Activated naive CD8-positive, alpha-beta T cell treated with anti-CD3 and anti-CD28 coated beads, Interleukin-2, amount 50 U/mL, for 24 hours (primary cell): ENCODE results near the gene RPS5.

ENCODE experiments used
- ATAC-seq: fragments of 150-1000 bp; cut with Tn5 transposase; one replicate; pipeline ENCODE4 v1.10.0; 2021
- DNase-seq: peaks from one replicate; pipeline ENCODE4 v3.0.0; 2021
- H3K27ac Mint-ChIP-seq: one replicate; pipeline ENCODE4 v1.8.0; 2021; ENCODE audit warnings: mild to moderate bottlenecking, mixed read lengths
- H3K27me3 Mint-ChIP-seq: one replicate; pipeline ENCODE4 v1.8.0; 2021; ENCODE audit warnings: mixed read lengths
- H3K36me3 Mint-ChIP-seq: one replicate; pipeline ENCODE4 v1.8.0; 2021; ENCODE audit warnings: low read depth, mixed read lengths
- H3K4me1 Mint-ChIP-seq: one replicate; pipeline ENCODE4 v1.8.0; 2021; ENCODE audit warnings: mixed read lengths
- H3K4me3 Mint-ChIP-seq: one replicate; pipeline ENCODE4 v1.8.0; 2021; ENCODE audit warnings: mild to moderate bottlenecking, moderate library complexity, mixed read lengths
- H3K9me3 Mint-ChIP-seq: one replicate; pipeline ENCODE4 v1.8.0; 2021; ENCODE audit warnings: mixed read lengths

RPS5 gene

DNA sequence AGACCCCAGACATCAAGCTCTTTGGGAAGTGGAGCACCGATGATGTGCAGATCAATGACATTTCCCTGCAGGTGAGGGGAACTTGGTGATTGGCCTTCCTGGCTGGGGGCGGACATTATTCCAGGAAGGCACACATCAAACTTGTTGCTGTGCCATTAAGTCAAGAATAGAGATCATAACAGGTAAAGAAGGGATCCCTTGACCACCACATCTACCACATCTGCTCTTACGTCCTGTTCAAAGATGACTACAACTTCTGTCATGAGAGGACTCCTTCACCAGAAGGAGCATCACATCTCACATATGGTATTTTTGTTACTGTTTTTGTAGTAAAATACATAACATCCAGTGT lies 1.1 kb downstream of the RPS5 start:
- Mint-ChIP-seq H3K27ac (peak overlapping the region; percentile 99), H3K4me1 (peaks cover 55% of the 10 kb centered on the region), H3K4me3 (peak overlapping the region; percentile 98), H3K9me3 (no peaks in the 10 kb centered on the region), H3K36me3 (peaks cover 54% of the 10 kb centered on the region), H3K27me3 (no peaks in the 10 kb centered on the region)
- ATAC-seq (no peak), DNase-seq (no peak)

DNA sequence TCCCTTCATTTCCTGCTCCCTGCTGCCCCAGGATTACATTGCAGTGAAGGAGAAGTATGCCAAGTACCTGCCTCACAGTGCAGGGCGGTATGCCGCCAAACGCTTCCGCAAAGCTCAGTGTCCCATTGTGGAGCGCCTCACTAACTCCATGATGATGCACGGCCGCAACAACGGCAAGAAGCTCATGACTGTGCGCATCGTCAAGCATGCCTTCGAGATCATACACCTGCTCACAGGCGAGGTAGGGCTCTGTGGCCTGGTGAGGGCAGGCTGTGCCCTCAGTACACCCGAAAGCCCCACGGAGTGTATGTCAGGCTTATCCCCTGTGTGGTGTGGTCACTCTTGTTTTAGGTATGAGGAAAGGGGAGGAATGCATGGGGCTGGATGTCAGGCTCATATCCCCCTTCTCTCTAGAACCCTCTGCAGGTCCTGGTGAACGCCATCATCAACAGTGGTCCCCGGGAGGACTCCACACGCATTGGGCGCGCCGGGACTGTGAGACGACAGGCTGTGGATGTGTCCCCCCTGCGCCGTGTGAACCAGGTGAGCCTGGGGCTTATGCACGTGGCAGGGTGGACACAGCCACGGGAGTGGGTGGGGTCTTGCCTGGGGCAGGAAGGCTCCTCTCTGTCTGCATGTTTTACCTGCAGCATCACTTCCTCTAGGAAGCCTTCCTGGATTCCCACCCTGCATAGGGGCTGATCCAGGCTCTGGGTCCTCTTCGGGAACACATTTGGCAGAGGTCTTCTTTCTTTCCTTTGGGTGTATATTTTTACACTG lies 6.1 kb downstream of the RPS5 start:
- no peak overlapping the region for H3K27ac Mint-ChIP-seq
- no peak for ATAC-seq
- peaks cover 63% of the 10 kb centered on the region for H3K36me3 Mint-ChIP-seq
- no peak overlapping the region for H3K4me3 Mint-ChIP-seq
- peaks cover 9% of the 10 kb centered on the region for H3K27me3 Mint-ChIP-seq
- DNase-seq = no peak
- H3K4me1 Mint-ChIP-seq = peaks cover 47% of the 10 kb centered on the region
- H3K9me3 Mint-ChIP-seq = no peaks in the 10 kb centered on the region

DNA sequence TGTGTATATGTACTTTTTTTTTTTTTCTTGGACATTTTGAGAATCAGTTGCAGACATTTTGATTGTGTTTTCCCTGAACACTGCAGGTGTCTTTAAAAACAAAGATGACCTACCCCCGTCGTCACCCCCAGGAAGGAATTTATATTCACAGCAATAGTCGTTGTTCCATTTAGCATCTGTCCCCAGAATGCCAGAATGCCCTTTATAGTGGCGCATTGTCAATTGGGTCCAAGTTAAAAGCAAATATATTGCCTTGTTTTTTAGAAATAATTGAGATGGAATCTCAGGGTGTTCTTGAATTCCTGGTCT lies 6.6 kb downstream of the RPS5 start:
- ATAC-seq (no peak), DNase-seq (no peak)
- Mint-ChIP-seq H3K4me3 (no peak overlapping the region), H3K27ac (no peak overlapping the region), H3K27me3 (peaks cover 9% of the 10 kb centered on the region), H3K4me1 (peaks cover 41% of the 10 kb centered on the region), H3K9me3 (no peaks in the 10 kb centered on the region), H3K36me3 (peaks cover 58% of the 10 kb centered on the region)

DNA sequence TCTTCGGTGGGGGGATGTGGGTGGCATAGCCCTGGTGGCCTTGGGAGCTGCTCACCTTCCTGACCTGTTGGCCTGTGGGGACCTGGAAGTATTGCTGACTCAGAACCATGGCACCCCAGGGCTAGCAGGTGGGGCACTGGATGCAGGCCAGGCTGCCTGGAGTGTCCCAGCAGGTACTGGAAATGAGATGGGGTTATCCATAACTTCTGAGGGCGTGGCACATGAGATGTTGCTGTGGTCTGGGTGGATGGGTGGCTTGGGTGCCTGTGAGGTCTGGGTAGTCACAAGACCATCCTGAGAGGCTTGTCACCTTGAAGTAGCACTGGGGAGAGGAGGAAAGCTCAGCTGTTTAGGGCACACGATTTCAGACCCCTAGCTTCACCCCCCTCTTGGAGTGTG lies 7.8 kb downstream of the RPS5 start:
- peak overlapping the region; percentile 39 for H3K27ac Mint-ChIP-seq
- DNase-seq (no peak), ATAC-seq (no peak)
- peaks cover 34% of the 10 kb centered on the region for H3K4me1 Mint-ChIP-seq
- peaks cover 50% of the 10 kb centered on the region for H3K36me3 Mint-ChIP-seq
- peaks cover 9% of the 10 kb centered on the region for H3K27me3 Mint-ChIP-seq
- no peak overlapping the region for H3K4me3 Mint-ChIP-seq
- H3K9me3 Mint-ChIP-seq = no peaks in the 10 kb centered on the region

DNA sequence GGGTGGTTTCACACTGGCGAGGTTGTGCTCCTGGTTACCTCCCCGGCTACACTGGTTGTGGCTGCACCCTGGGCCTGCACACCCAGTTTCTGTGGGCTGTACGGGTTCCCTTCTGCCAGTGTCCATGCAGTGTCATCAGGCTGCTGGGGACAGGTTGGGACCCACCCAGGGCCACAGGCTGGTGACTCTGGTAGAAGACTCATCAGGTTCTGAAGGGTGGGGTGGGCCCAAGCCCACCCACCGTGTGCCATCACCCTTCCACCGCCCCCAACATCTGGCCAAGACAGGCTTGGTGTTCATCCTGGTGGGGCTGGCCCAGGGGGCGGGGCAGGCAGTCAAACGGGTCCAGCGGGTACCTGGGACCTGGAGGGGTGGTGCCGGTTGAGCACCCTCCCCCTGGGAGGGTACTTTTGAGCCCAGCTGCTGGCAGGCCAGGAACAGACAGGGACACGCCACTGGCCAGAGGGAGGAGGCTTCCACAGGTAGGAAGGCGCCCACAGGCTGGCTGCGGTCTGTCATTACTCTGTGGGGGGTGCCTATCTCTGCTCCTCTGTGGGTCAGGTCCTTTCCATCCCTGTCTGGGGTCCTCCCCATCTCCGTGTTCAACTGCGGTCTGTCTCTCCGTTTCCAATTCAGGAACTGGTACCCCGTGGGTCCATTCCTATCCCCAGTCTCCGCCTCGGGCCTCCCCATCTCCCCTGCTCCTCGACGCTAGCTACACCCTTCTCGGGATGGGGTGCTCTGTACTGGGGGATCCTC lies 8.3 kb downstream of the RPS5 start, which contains the start of gene RNF225:
Gene RNF225 (plus strand): TSS at position 437 of the 759 bp plus-strand sequence. CDS start 434 bp downstream, outside the sequence.
- no peak within 1 kb of the TSS for H3K4me3 Mint-ChIP-seq
- DNase-seq (no peak), ATAC-seq (peak; percentile 44)
- peaks cover 48% of the 10 kb centered on the region for H3K36me3 Mint-ChIP-seq
- H3K9me3 Mint-ChIP-seq = no peaks in the 10 kb centered on the region
- H3K27me3 Mint-ChIP-seq = peaks cover 9% of the 10 kb centered on the region
- peaks cover 31% of the 10 kb centered on the region for H3K4me1 Mint-ChIP-seq
- peak within 1 kb of the TSS; percentile 39 for H3K27ac Mint-ChIP-seq

DNA sequence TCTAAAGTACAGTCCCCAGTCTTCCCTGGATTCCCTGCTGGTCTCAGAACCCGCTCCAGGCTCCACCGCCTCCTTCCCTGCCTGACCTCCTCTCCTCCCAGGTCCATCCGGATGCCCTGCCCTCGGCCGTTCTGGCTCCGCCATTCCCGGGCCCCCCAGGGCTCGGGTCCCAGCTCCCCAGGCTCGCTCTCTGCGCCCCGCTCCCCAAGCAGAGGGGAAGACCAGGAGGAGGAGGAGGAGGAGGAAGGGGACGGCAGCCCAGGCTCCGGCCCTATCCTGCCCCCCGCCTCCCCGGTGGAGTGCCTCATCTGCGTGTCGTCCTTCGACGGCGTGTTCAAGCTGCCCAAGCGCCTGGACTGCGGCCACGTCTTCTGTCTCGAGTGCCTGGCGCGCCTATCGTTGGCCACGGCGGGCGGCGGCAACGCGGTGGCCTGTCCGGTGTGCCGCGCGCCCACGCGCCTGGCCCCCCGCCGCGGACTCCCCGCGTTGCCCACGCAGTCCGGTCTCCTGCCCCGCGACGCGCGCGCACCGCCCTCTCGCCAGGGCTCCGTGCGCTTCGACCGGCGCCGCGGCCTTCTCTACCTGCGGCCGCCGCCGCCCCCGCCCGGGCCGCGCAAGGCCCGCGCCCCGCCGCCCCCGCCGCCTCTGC lies 9.0 kb downstream of the RPS5 start:
- Mint-ChIP-seq H3K27ac (no peak overlapping the region), H3K4me1 (peaks cover 29% of the 10 kb centered on the region), H3K27me3 (peaks cover 9% of the 10 kb centered on the region), H3K9me3 (no peaks in the 10 kb centered on the region), H3K4me3 (no peak overlapping the region), H3K36me3 (peaks cover 41% of the 10 kb centered on the region)
- DNase-seq (no peak), ATAC-seq (peak; percentile 1)

DNA sequence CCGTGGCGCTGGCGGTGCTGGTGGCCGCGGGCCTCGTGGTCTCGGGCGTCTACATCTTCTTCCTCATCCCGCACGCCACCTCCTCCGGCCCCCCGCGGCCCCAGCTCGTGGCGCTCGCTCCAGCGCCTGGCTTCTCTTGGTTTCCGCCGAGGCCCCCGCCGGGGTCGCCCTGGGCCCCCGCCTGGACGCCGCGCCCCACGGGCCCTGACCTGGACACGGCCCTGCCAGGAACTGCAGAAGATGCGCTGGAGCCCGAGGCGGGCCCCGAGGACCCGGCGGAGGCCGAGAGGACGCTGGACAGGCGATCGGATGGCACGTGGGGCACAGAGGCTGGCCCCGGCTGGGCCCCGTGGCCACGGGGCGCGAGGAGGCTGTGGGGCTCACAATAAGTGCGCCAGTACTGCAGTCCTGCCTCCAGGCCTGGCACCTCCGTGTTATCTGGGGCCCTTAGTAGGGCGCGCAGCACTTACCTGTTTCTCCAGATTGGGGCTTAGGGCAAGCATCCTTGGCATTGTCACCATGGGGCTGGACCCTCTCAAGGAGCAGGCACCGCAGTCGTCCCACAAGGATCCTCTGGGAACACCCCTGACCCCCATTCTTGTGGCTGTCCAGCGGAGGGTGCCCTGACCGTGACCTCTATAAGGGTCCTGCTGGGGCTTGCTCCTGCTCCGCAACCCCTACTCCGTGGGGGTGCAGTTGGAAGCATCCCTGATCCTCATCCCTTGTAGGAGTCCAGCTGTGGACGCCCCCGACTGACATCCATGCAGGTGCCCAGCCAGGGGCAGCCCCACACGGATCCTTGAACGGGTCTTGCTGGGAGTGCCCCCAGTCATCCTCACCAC lies 9.8 kb downstream of the RPS5 start:
- DNase-seq (no peak), ATAC-seq (no peak)
- Mint-ChIP-seq H3K9me3 (no peaks in the 10 kb centered on the region), H3K27me3 (peaks cover 11% of the 10 kb centered on the region), H3K4me3 (no peak overlapping the region), H3K27ac (no peak overlapping the region), H3K4me1 (peaks cover 31% of the 10 kb centered on the region), H3K36me3 (peaks cover 37% of the 10 kb centered on the region)

DNA sequence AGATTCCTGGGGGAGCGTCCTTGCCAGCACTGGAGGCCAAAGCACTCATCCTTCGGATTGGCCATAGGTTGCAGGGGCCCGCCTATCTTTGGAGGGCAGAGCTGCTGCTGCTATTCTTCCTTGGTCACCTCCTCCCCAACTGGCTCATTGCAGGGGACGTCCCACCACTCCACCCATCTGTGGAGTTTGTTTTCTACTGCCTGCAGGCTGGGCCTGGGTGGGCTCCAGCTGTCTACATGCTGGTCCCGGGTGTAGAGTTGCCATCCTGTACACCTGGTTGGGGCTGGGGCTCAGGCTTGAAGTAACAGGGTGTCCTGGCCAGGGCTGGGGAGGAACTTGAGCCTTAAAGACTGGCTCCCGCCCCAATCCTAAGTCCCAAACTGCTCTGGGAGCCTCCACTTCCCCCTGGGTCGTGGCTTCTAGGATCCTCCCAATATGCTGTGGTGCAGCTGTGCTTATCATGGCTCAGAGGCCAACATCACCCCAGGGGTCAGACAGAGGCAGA lies 10.5 kb downstream of the RPS5 start:
- peaks cover 11% of the 10 kb centered on the region for H3K27me3 Mint-ChIP-seq
- H3K4me1 Mint-ChIP-seq = peaks cover 28% of the 10 kb centered on the region
- no peak overlapping the region for H3K4me3 Mint-ChIP-seq
- H3K9me3 Mint-ChIP-seq = no peaks in the 10 kb centered on the region
- DNase-seq (no peak), ATAC-seq (no peak)
- H3K27ac Mint-ChIP-seq = no peak overlapping the region
- H3K36me3 Mint-ChIP-seq = peaks cover 32% of the 10 kb centered on the region

DNA sequence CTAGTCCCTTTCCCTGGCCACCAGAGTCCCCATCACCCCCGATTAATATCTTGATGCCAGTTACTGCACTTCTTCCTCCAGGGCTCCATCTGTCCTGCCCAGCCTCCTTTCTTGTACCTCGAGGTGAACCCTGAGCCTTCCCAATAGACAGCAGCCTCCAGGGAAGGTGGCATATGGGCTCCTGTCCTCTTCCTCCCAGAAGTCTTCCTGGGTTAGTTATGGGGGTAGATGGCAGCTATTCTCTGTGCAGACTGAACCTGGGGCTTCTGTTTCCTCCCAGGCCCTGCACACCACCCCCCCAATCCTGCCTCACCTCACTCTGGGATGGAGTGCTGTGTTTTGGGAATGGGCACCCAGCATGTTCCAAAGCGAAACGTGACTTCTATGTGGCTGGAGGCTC lies 11.0 kb downstream of the RPS5 start:
- no peaks in the 10 kb centered on the region for H3K9me3 Mint-ChIP-seq
- no peak for ATAC-seq
- no peak overlapping the region for H3K27ac Mint-ChIP-seq
- H3K4me1 Mint-ChIP-seq = peaks cover 30% of the 10 kb centered on the region
- no peak overlapping the region for H3K4me3 Mint-ChIP-seq
- peaks cover 27% of the 10 kb centered on the region for H3K36me3 Mint-ChIP-seq
- H3K27me3 Mint-ChIP-seq = peaks cover 11% of the 10 kb centered on the region
- DNase-seq = no peak

DNA sequence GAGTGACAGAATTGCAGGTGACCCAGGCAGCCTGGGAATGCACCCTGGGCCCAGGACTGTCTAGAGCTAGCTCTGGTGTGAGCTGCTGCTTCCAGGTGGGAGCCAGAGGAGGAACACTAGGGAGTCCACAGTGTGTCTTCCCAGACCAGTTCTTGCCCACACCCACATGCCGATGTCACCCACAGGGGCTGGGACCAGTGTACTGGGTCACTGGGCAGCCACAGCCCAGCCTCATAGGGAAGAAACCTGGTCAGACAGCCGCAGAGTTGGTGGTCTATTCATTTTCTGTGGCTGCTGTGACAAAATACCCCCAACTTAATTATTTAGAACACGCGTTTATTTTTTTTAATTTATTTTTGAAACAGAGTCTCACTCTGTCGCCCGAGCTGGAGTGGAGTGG lies 11.5 kb downstream of the RPS5 start:
- no peak for ATAC-seq
- Mint-ChIP-seq H3K27me3 (peaks cover 11% of the 10 kb centered on the region), H3K36me3 (peaks cover 22% of the 10 kb centered on the region), H3K4me3 (no peak overlapping the region), H3K4me1 (peaks cover 31% of the 10 kb centered on the region), H3K9me3 (no peaks in the 10 kb centered on the region), H3K27ac (no peak overlapping the region)
- no peak for DNase-seq

DNA sequence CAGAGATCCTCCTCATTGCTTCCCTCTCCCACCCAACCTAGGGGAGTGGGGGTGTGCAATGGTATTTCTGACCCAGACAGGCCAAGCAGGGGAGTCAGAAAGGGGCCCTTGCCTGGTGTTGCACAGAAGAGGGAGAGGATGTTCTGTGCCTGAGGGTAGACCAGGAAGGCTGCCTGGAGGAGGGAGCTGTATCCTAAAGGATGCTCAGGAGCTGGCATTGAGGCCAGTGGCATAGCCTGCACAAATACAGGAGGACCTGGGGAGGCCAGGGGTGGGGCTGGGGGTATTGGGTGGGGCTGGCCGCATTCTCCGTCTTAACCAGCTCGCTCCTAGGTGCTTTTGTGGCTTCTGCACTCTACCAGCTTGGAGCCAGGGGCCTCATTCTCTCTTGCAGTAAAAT lies 12.8 kb downstream of the RPS5 start:
- no peak overlapping the region for H3K27ac Mint-ChIP-seq

DNA sequence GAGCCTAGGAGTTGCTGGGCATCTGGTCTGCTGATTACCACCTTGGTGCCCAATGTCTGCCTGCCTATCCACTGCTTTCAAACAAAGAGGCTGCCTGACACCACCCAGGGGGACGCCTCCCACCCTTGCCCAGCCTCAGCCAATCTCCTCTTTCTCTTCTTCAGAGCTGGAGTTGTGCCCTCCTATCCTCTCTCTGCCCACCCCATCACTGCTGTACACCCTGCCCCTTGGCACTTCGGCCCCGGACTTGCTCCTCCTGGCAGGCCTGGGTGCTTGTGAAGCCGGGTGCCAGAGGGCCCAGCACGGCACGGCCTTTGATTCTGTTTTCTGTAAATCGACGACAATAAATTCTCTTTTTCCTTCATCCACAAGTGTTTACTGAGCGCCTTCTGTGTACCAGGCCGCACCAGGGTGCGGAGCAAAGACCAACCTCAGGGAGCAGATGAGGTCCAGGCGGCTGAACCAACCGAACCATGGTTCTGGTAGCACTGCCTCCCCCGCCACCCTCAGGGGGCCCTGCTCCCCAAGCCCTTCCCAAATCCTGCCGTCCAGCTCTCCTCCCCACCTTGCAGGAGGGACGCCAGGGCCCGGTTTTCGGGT lies 13.3 kb downstream of the RPS5 start:
- Mint-ChIP-seq H3K27ac (no peak overlapping the region), H3K4me3 (no peak overlapping the region), H3K4me1 (peaks cover 23% of the 10 kb centered on the region), H3K9me3 (no peaks in the 10 kb centered on the region), H3K36me3 (peaks cover 5% of the 10 kb centered on the region), H3K27me3 (peaks cover 11% of the 10 kb centered on the region)
- ATAC-seq = no peak
- DNase-seq = peak; percentile 2

More for the DNA sequence above, 12.8 kb downstream of the RPS5 start:
- no peak overlapping the region for H3K4me3 Mint-ChIP-seq
- H3K36me3 Mint-ChIP-seq = peaks cover 8% of the 10 kb centered on the region
- DNase-seq (no peak), ATAC-seq (no peak)
- H3K27me3 Mint-ChIP-seq = peaks cover 11% of the 10 kb centered on the region
- peaks cover 27% of the 10 kb centered on the region for H3K4me1 Mint-ChIP-seq
- H3K9me3 Mint-ChIP-seq = no peaks in the 10 kb centered on the region

DNA sequence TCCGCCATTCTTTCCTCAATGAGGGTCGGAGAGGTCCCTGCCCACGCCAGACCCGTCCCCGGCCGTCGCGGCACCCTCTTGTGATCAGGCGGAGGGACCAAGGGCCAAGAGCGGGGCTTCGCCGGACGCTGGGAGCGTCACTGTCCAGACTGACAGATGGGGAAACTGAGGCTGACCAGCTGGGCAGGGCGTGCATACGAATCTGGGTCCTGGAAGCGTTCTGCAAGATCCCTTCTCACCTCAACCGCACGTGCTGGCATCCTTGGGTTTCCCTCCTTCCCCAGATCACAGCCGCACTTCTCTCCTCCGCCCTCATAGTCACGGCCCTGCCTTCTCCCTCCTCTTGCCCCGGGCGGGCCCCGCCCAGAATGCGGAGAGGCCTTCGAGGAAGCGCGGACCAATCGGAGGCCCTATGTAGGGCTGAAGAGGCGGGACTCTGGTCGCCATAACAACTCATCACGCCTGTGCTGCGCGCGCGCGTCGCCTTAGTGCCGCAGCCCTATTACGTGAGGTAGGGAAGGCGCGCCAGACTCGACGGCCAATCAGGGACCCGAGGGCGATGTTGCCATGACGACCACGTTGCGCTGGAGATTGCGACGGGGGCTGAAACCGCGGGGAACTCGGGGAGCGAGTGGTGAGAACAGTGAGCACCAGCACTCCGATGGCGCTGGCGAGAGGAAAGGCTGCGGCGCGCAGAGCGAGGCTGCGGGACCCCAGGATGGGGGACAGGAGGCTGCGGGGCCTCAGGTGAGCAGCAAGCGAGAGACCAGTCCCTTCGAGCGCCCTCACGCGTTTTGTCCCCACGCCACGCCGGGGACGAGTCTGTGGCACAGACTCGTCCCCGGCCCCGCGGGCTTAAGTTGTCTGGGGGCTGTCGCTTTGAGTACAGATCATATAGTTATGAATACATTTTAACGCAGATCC lies 14.1 kb downstream of the RPS5 start:
- H3K4me1 Mint-ChIP-seq = peaks cover 21% of the 10 kb centered on the region
- peak; percentile 97 for ATAC-seq
- peak overlapping the region; percentile 87 for H3K4me3 Mint-ChIP-seq
- peak; percentile 99 for DNase-seq
- peak overlapping the region; percentile 92 for H3K27ac Mint-ChIP-seq
- H3K36me3 Mint-ChIP-seq = peaks cover 3% of the 10 kb centered on the region
- H3K27me3 Mint-ChIP-seq = peaks cover 9% of the 10 kb centered on the region
- H3K9me3 Mint-ChIP-seq = no peaks in the 10 kb centered on the region
